Ishikawa (cell line): ENCODE measurements around the gene RPS6KA5.

ENCODE experiments used
- CEBPB ChIP-seq: IDR thresholded peaks from 2 replicates; pipeline ENCODE4 v1.6.1; 2012
- CREB1 ChIP-seq: IDR thresholded peaks from 2 replicates; pipeline ENCODE4 v1.6.1; 2012; ENCODE audit warnings: low read depth
- EGR1 ChIP-seq: IDR thresholded peaks from 2 replicates; pipeline ENCODE4 v1.6.1; 2012
- EP300 ChIP-seq: IDR thresholded peaks from 2 replicates; pipeline ENCODE4 v1.6.1; 2012; ENCODE audit warnings: borderline replicate concordance
- FOXM1 ChIP-seq: IDR thresholded peaks from 2 replicates; pipeline ENCODE4 v1.6.1; 2012; ENCODE audit warnings: low read depth, borderline replicate concordance
- MAX ChIP-seq: IDR thresholded peaks from 2 replicates; pipeline ENCODE4 v1.6.1; 2012
- NFIC ChIP-seq: IDR thresholded peaks from 2 replicates; pipeline ENCODE4 v1.6.1; 2012
- RAD21 ChIP-seq: IDR thresholded peaks from 2 replicates; pipeline ENCODE4 v1.6.1; 2012; ENCODE audit warnings: low read depth
- REST ChIP-seq: IDR thresholded peaks from 2 replicates; pipeline ENCODE4 v1.6.1; 2012; ENCODE audit warnings: low read depth, mild to moderate bottlenecking
- TAF1 ChIP-seq: IDR thresholded peaks from 2 replicates; pipeline ENCODE4 v1.6.1; 2012; ENCODE audit warnings: low read depth, mild to moderate bottlenecking
- TCF12 ChIP-seq: IDR thresholded peaks from 2 replicates; pipeline ENCODE4 v1.6.1; 2012; ENCODE audit warnings: low read depth
- TEAD4 ChIP-seq: IDR thresholded peaks from 2 replicates; pipeline ENCODE4 v1.6.1; 2012
- USF1 ChIP-seq: IDR thresholded peaks from 2 replicates; pipeline ENCODE4 v1.6.1; 2012
- YY1 ChIP-seq: IDR thresholded peaks from 2 replicates; pipeline ENCODE4 v1.6.1; 2012; ENCODE audit warnings: low read depth
- ZBTB7A ChIP-seq: IDR thresholded peaks from 2 replicates; pipeline ENCODE4 v1.6.1; 2012; ENCODE audit warnings: low read depth

RPS6KA5 gene

GRCh38 chr14:91021991-91022621 is 38.3 kb downstream of the RPS6KA5 start:
- no peak for TF ChIP-seq TAF1
- no peak for TF ChIP-seq ZBTB7A
- TF ChIP-seq USF1, result no peak
- no peak for TF ChIP-seq NFIC
- no peak for TF ChIP-seq CEBPB
- no peak for TF ChIP-seq MAX
- no peak for TF ChIP-seq EP300
- no peak for TF ChIP-seq EGR1
- TF ChIP-seq REST, result no peak
- no peak for TF ChIP-seq YY1
- TF ChIP-seq TEAD4, result no peak
- no peak for TF ChIP-seq FOXM1
- no peak for TF ChIP-seq RAD21
- TF ChIP-seq CREB1, result no peak
- no peak for TF ChIP-seq TCF12

- TF ChIP-seq ZBTB7A (no peak), TAF1 (no peak), RAD21 (no peak), CREB1 (no peak), REST (no peak), EP300 (no peak), CEBPB (no peak)
Measured at GRCh38 chr14:91021115-91021514, 39.3 kb downstream of the RPS6KA5 start.

GRCh38 chr14:91019673-91020072 is 40.8 kb downstream of the RPS6KA5 start:
- TF ChIP-seq YY1 (no peak), MAX (no peak), TAF1 (no peak), RAD21 (no peak), CEBPB (no peak), FOXM1 (no peak), TEAD4 (no peak), EGR1 (no peak), TCF12 (no peak), EP300 (no peak), NFIC (no peak), CREB1 (no peak), ZBTB7A (no peak), REST (no peak), USF1 (no peak)

- TF ChIP-seq REST (no peak), NFIC (no peak), RAD21 (no peak), USF1 (no peak), EP300 (no peak), TCF12 (no peak), YY1 (no peak), TAF1 (no peak), FOXM1 (no peak), EGR1 (no peak), MAX (no peak), TEAD4 (no peak), CREB1 (no peak), CEBPB (no peak), ZBTB7A (no peak)
Measured at GRCh38 chr14:91018481-91018880, 42.0 kb downstream of the RPS6KA5 start.
